H54 (cell line): Measurements from ENCODE around the gene LIN7B.
A peak's percentile ranks its signal among the peaks of the same experiment; 100 is the strongest.

Experiments
- DNase-seq: peaks from one replicate; pipeline ENCODE4 v3.0.0; 2011; ENCODE audit warnings: low spot score, mixed read lengths; ENCODE audit not compliant: insufficient read length
- FAIRE-seq: peaks from 3 replicates; lab custom pipeline; 2011; peaks lifted over from hg19 to GRCh38; lab: Jason Lieb, UNC
- POLR2A ChIP-seq: IDR thresholded peaks from 2 replicates; pipeline ENCODE4 v1.6.1; 2011; ENCODE audit warnings: low read depth, mild to moderate bottlenecking, low read length

The LIN7B gene

GRCh38 chr19:49151267-49152118 lies 37.3 kb downstream of the LIN7B start:
- no peak for TF ChIP-seq POLR2A
- FAIRE-seq (no peak), DNase-seq (no peak)

- DNase-seq (no peak), FAIRE-seq (no peak)
- no peak for TF ChIP-seq POLR2A
Observed at GRCh38 chr19:49152119-49152550, 38.0 kb downstream of the LIN7B start.

GRCh38 chr19:49153167-49153809 lies 39.1 kb downstream of the LIN7B start:
- FAIRE-seq (no peak), DNase-seq (no peak)
- TF ChIP-seq POLR2A: no peak

GRCh38 chr19:49154279-49154678 lies 40.1 kb downstream of the LIN7B start:
- no peak for DNase-seq
- no peak for TF ChIP-seq POLR2A
- FAIRE-seq: no peak

DNA sequence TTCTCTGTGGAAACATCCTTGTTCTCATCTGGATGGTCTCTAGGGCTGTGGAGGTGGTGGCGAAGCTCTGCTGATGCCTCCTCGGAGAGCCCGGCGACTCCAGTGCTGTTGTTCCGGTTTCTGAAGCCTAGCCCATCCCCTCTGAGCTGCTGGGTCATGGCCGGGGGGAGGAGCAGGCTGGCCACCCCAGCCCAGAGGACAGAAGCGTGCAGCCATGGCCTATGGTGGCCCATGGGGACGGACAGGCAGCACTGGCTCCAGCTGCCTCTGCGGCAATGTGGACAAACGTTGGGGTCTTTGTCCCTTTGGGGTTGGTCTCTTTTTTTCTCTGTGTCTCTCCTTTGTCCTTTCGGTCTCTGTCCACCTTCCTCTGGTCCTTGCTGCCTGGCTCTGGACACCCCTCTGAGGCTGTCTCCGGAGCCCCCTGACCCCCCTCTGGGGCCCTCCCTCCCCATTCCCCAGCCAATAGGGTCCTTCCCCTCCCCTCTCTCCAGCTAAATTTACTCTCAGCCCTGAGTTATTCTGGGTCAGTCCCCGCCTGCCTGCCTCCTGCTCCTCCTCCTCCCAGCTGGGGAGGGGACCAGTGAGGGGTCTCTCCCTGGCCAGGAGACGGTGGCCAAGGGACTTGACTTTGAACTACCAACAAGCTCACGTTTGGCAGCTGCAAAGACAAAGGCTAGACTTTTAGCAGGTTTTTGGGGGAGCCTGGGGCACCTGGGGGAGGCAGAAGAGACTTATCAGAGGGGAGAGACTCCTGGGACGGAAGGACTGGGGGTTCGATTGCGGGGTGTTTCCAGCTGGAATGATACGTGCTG lies 41.0 kb downstream of the LIN7B start, which contains the start of gene HRC:
HRC (minus strand) TSS at position 392 of the 815 bp plus-strand sequence; CDS start at position 233, 159 bp downstream.
- FAIRE-seq (no peak), DNase-seq (no peak)
- no peak for TF ChIP-seq POLR2A

DNA sequence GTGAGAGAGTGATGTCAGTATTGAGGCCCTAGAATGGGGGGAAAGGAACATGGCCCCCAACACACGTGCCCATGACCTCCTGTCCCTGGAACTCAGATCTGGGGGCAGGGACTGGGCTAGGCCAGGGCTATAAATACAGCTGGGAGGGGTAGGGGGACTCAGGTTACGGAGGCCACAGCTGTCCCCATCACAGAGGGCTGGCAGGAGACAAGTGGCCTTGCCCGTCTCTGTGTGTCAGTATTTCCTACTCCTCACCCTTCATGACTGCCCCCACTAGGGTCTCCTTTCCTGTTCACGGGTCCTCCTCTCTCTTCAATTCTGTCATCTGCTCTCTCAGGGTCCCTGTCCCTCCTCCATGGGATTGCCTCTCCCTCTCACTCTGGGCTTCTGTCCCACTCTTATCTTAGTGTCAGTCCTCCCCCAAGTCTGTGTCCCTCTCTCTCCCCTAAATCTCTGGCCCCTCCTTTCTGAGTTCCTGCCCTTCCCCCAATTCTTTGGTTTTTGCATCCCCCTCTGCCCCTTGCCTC lies 41.7 kb downstream of the LIN7B start:
- no peak for FAIRE-seq
- TF ChIP-seq POLR2A: no peak
- DNase-seq: no peak

DNA sequence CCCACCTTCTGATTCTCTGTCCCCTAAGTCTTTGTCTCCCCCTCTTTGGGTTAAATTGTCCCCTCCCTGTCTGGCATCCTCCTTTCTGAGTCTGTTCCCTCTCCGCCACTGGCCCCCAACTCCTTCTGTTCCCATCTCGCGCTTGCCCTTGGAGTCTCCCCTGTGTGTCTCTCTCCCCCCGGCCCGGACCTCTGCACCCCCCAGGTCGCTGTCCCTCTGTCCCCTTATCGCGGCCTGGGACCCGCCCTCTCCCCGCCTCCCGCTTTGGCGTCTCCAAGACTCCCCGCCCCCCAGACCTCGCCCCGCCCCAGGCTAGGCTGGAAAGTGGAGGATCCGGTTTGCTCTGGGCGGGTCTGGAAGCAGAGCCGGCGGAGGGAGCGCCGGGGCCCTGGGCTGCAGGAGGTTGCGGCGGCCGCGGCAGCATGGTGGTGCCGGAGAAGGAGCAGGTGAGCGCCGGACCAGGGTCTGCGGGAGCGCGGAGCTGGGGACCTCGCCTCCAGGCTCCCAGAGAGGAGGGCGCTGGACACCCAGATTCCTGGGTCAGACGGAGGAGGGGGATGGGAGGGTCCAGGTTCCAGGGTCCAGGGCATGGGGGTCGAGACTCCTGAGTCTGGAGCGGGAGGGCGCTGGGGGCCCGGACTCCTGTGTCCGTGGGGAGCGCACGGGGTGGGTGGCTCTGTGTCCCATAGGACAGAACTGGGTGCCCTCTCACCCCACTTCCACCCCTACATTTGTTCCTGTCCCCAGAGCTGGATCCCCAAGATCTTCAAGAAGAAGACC lies 43.5 kb downstream of the LIN7B start, which contains the start of gene TRPM4:
TRPM4 (plus strand) TSS at position 348 of the 780 bp plus-strand sequence; CDS start at position 423, 75 bp downstream.
- TF ChIP-seq POLR2A: peak; percentile 71
- FAIRE-seq (no peak), DNase-seq (peak; percentile 80)

DNA sequence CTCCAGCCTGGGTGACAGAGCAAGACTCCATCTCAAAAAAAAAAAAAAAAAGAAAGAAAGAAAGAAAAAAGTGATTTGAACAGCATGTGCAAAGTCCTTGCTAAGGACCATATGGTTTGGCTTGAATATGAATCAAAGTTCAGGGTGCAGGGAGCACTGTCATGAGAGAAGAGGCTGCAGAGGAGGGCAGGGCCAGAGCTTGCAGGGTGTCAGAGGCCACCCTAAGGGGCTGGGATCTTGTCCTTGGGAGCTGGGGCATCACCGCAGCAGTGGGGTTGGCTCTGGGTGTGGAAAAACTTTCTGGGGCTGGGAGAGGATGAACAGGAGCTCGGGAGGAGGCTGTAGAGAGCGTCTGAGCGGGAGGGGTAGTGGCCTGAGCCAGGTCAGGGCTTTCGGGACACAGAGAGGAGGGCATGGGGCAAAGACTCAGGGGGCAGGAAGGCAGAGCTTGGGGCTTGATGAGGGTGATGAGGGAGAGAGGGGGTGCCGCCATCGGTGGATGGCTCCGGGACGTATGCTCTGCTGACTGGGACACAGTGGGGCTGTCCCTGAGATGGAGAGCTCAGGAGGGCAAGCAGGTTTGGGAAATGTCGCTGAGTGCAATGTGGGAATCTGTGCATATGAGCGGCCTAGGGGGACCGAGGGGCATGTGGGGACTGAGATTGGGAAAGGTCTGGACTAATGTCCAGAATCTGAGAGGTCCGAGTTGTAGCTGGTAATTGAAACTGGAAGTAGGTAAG lies 46.5 kb downstream of the LIN7B start:
- TF ChIP-seq POLR2A: no peak
- DNase-seq (no peak), FAIRE-seq (no peak)

- DNase-seq (no peak), FAIRE-seq (no peak)
- TF ChIP-seq POLR2A: no peak
Observed at GRCh38 chr19:49161987-49162386, 47.8 kb downstream of the LIN7B start.

GRCh38 chr19:49165111-49165750 lies 51.1 kb downstream of the LIN7B start:
- FAIRE-seq (no peak), DNase-seq (no peak)
- no peak for TF ChIP-seq POLR2A

- no peak for TF ChIP-seq POLR2A
Observed at GRCh38 chr19:49165865-49166301, 51.7 kb downstream of the LIN7B start.

More at GRCh38 chr19:49165865-49166301, 51.7 kb downstream of the LIN7B start:
- DNase-seq (no peak), FAIRE-seq (no peak)
